Endothelial cell of umbilical vein (primary cell): Measurements from ENCODE around the gene ATP6V1D.

Experiments used
- CTCF ChIP-seq, 2 donors: IDR thresholded peaks; 1 replicate in 1 of 2; 2 replicates in 1 of 2; pipeline ENCODE4 v1.5.1; 2011; ENCODE audit warnings: low read length in 2 of 2, mild to moderate bottlenecking in 2 of 2, moderate library complexity in 2 of 2, control low read depth in 1 of 2, inconsistent platforms in 1 of 2, low read depth in 1 of 2; ENCODE audit not compliant: insufficient read depth in 1 of 2; ENCODE audit errors: extremely low read depth in 1 of 2
- EZH2 ChIP-seq: IDR thresholded peaks from 2 replicates; pipeline ENCODE4 v1.6.1; 2012; ENCODE audit warnings: borderline replicate concordance, low read depth, mild to moderate bottlenecking, moderate library complexity, low read length, inconsistent platforms; ENCODE audit not compliant: severe bottlenecking
- MAX ChIP-seq: IDR thresholded peaks from 2 replicates; pipeline ENCODE4 v1.6.1; 2011; ENCODE audit not compliant: insufficient read depth, insufficient read length
- MYC ChIP-seq: IDR thresholded peaks from one replicate; pipeline ENCODE4 v1.6.1; 2011; ENCODE audit warnings: mild to moderate bottlenecking, low read depth, low read length
- POLR2A ChIP-seq: IDR thresholded peaks from 2 replicates; pipeline ENCODE4 v1.6.1; 2012; ENCODE audit warnings: low read depth, mild to moderate bottlenecking, control low read depth, low read length
- POLR2AphosphoS5 ChIP-seq: IDR thresholded peaks from 2 replicates; pipeline ENCODE4 v1.6.1; 2012; ENCODE audit warnings: low read depth, mild to moderate bottlenecking, control low read depth, low read length, moderate library complexity; ENCODE audit not compliant: insufficient read depth

GRCh38 chr14:67357186-67357968 is 2.2 kb downstream of the ATP6V1D start:
- TF ChIP-seq POLR2AphosphoS5 (no peak), CTCF (IDR thresholded peaks at IDR 0.05; ENCODE audit: extremely low read depth in 1 of 2, insufficient read depth in 1 of 2, low read depth in 1 of 2, low read length in 2 of 2) (no peak), POLR2A (no peak), EZH2 (no peak), MYC (no peak), MAX (no peak)
